NCI-H748 (cell line): ENCODE data around the gene CARM1.
A peak's percentile ranks its signal among the peaks of the same experiment; 100 is the strongest.
"Not testable (repeated sequence)": the region's sequence is repeated elsewhere in the genome, so short reads cannot be mapped to it uniquely, and the experiment has no call there.

Experiments
- DNase-seq: peaks from one replicate; lab custom pipeline; 2025; ENCODE audit not compliant: unreplicated experiment; lab: John Stamatoyannopoulos, UW

Gene CARM1

GRCh38 chr19:10846500-10847202 lies 24.7 kb upstream of the CARM1 start:
- no peak for DNase-seq

GRCh38 chr19:10848230-10848856 lies 23.0 kb upstream of the CARM1 start, which contains the start of gene C19orf38:
C19orf38 (plus strand) TSS chr19:10848415; CDS start chr19:10848509, 94 bp downstream.
- no peak for DNase-seq

GRCh38 chr19:10850631-10851030 lies 20.7 kb upstream of the CARM1 start:
- no peak for DNase-seq

GRCh38 chr19:10852098-10852800 lies 19.1 kb upstream of the CARM1 start:
- DNase-seq, result no peak

GRCh38 chr19:10852941-10853340 lies 18.4 kb upstream of the CARM1 start:
- DNase-seq, result no peak

GRCh38 chr19:10854350-10855089 lies 16.8 kb upstream of the CARM1 start:
- DNase-seq, result no peak

DNA sequence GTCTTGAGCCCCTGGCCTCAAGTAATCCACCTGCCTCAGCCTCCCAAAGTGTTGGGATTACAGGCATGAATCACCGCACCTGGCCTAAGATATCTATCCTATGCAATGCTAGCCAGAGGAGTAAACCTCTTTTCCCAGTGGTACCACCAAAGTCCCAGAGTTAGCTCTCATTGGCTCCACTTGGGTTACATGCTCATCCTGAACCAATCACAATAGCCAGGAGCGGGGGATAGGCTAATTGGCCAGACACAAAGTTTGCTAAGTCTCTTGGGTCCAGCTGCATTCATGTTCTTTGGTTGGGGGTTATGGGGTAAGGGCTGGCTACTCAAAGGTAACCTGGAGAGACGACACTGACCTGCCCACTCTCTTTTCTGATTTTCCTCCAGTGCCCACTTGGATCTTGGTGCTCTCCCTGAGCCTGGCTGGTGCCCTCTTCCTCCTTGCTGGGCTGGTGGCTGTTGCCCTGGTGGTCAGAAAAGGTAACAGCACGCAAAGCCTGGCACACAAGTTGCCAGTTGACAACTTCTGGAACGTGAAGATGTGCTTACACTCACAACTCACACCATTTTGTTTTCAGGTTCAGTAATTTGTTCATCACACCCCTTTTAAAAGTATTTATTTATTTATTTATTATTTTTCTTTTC lies 15.4 kb upstream of the CARM1 start:
- peak; percentile 16 for DNase-seq

- DNase-seq, result not testable (repeated sequence)
Observed at GRCh38 chr19:10856899-10857298, 14.5 kb upstream of the CARM1 start.

GRCh38 chr19:10858204-10858828 lies 13.0 kb upstream of the CARM1 start:
- DNase-seq, result peak; percentile 28

DNA sequence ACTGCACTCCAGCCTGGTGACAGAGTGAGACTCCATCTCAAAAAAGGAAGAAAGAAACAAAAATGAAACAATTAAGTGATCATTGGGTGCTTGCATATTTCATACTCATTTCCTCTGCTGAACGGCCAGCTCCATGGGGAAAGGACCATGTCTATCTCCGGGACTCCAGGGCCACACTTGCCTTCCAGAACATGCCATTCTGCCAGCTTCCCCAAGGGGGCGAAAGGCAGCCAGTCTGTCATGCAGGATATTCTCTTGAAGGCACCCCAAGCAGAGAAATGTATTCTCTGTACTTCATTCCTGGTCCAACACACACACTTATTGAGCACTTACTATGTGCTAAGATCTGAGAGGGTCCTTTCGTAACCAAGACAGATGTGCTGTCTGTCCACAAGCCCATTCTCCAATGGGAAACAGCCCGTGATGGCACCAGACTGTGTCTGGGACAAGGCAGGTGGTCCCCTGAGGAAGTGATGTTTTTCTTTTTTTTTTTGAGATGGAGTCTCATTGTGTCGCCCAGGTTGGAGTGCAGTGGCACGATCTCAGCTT lies 10.2 kb upstream of the CARM1 start:
- peak; percentile 10 for DNase-seq

GRCh38 chr19:10862561-10863106 lies 8.7 kb upstream of the CARM1 start:
- no peak for DNase-seq

- no peak for DNase-seq
Observed at GRCh38 chr19:10863107-10863717, 8.1 kb upstream of the CARM1 start.

GRCh38 chr19:10864538-10864899 lies 6.8 kb upstream of the CARM1 start:
- peak; percentile 56 for DNase-seq

DNA sequence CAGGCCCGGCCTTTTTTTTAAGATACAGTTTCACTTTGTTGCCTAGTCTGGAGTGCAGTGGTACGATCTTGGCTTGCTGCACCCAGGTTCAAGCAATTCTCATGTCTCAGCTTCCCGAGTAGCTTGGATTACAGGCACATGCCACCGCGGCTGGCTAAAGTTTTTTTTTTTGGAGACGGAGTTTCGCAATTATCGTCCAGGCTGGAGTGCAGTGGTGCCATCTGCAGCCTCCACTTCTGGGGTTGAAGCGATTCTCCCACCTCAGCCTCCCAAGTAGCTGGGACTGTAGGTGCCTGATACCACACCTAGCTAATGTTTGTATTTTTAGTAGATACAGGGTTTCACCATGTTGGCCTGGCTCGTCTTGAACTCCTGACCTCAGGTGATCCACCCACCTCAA lies 4.9 kb upstream of the CARM1 start:
- no peak for DNase-seq

GRCh38 chr19:10868872-10869547 lies 2.3 kb upstream of the CARM1 start:
- DNase-seq, result no peak

- not testable (repeated sequence) for DNase-seq
Observed at GRCh38 chr19:10869872-10870311, 1.5 kb upstream of the CARM1 start.

GRCh38 chr19:10870501-10870954 lies 825 bp upstream of the CARM1 start:
- no peak for DNase-seq

DNA sequence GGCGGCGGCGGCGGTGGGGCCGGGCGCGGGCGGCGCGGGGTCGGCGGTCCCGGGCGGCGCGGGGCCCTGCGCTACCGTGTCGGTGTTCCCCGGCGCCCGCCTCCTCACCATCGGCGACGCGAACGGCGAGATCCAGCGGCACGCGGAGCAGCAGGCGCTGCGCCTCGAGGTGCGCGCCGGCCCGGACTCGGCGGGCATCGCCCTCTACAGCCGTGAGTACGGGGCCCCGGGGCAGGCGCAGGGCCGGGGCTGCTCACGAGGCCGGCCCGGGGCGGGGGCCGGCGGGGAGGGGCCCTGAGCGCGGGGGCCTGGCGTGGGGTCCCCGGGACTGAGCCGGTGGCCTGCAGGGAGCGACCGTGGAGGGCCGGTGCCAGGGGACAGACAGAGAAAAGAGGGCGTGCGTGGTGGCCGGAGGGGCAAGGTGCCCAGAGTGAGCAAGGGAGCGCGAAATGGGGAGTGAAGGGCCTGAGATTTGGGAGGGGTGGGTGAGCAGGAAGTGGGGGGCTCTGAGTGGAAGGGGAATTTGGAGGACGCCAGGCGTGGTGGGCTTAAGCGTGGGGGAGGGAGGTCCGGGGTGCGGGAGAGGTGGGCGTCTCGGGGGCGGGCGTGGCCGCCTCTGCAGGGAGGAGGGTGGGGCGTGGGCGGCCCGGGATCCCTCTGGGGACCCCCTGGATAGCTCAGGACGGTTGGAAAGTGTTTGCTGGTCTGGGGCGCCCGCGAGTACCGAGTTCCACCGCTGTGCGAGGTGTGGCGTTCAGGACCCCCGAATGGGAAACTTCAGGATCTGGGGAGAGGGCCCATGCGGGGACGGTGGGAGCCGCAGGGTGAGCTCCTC lies 575 bp downstream of the CARM1 start:
- DNase-seq, result peak; percentile 43
